OCI-LY3 (cell line): ENCODE results near the gene HPD.

Source experiments
- EZH2phosphoT487 ChIP-seq: fragments of 200-600 bp; shearing (Covaris generic); IDR thresholded peaks from 2 replicates; pipeline ENCODE4 v1.6.1; 2018; ENCODE audit warnings: antibody characterized with exemption, mixed run types, low read depth
- TF ChIP-seq, protein P1 (sequence below): fragments of 200-600, 300-600 bp; sonication (generic); IDR thresholded peaks from 2 replicates; pipeline ENCODE4 v1.5.1; 2014; ENCODE audit warnings: antibody characterized with exemption, low read length, low read depth

DNA sequence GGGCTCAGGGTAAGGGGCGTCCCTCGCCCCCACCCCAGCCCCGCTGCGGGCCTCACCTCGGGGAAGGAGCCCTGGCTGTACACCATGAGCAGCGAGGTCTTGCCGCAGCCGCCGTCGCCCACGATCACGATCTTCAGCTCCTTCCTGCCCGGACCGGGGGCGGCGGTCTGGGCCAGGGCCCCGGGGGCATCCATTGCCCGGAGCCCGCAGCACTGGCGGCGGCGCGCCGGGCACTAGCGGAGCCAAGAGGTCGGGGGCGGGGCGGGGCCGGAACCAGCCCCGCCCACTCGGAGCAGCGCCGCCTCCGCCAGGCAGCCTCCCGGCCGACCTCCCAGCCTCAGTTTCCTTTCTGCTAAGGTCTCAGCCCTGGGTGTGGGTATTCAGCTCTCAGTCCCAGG lies 65.2 kb downstream of the HPD start, which contains the start of gene RHOF:
- TF ChIP-seq, protein P1, sequence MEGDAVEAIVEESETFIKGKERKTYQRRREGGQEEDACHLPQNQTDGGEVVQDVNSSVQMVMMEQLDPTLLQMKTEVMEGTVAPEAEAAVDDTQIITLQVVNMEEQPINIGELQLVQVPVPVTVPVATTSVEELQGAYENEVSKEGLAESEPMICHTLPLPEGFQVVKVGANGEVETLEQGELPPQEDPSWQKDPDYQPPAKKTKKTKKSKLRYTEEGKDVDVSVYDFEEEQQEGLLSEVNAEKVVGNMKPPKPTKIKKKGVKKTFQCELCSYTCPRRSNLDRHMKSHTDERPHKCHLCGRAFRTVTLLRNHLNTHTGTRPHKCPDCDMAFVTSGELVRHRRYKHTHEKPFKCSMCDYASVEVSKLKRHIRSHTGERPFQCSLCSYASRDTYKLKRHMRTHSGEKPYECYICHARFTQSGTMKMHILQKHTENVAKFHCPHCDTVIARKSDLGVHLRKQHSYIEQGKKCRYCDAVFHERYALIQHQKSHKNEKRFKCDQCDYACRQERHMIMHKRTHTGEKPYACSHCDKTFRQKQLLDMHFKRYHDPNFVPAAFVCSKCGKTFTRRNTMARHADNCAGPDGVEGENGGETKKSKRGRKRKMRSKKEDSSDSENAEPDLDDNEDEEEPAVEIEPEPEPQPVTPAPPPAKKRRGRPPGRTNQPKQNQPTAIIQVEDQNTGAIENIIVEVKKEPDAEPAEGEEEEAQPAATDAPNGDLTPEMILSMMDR = no peak
- TF ChIP-seq EZH2phosphoT487 = no peak
